ENCODE results near the gene MAZ.

DNA sequence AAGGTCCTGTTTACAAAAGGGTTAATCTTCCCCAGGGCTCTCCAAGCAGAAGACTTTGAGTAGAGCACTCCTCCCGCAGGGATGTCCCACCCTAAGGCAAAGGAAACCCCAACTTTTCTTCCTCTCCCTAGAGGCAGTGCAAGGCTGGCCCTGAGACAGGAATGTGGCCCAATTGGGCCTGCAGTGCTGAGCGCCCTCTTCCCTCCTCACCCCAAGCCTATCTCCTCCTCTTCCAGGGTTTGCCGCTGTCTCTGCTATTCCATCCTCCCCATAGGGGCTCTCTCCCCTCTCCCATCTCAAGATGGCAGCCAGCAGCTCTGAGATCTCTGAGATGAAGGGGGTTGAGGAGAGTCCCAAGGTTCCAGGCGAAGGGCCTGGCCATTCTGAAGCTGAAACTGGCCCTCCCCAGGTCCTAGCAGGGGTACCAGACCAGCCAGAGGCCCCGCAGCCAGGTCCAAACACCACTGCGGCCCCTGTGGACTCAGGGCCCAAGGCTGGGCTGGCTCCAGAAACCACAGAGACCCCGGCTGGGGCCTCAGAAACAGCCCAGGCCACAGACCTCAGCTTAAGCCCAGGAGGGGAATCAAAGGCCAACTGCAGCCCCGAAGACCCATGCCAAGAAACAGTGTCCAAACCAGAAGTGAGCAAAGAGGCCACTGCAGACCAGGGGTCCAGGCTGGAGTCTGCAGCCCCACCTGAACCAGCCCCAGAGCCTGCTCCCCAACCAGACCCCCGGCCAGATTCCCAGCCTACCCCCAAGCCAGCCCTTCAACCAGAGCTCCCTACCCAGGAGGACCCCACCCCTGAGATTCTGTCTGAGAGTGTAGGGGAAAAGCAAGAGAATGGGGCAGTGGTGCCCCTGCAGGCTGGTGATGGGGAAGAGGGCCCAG, 6.7 kb downstream of the MAZ start:
- TF ChIP-seq CTCF (IDR thresholded peaks at IDR 0.05; ENCODE audit: insufficient read depth, low read depth, low read length) (no peak), EZH2 (IDR thresholded peaks at IDR 0.05; ENCODE audit: insufficient read depth, low read length) (no peak)

All from astrocyte (in vitro differentiated cells and primary cell).